Measurements from ENCODE around the gene DENND4C. TPM values are rescaled to one million over a fixed set of nuclear protein-coding genes. Genes with fewer than 3 reads are reported as not detected.
"Not testable (repeated sequence)": the region's sequence is repeated elsewhere in the genome, so short reads cannot be mapped to it uniquely, and the experiment has no call there.

DENND4C gene
- total RNA-seq, 2 donors from 2014 or later = 35.3 to 45.3 TPM

GRCh38 chr9:19385786-19386501 is 155.5 kb downstream of the DENND4C start:
- intact Hi-C loops (cut with DNase I) = no loop called here
- DNase-seq = no peak
- no peak for ATAC-seq

DNA sequence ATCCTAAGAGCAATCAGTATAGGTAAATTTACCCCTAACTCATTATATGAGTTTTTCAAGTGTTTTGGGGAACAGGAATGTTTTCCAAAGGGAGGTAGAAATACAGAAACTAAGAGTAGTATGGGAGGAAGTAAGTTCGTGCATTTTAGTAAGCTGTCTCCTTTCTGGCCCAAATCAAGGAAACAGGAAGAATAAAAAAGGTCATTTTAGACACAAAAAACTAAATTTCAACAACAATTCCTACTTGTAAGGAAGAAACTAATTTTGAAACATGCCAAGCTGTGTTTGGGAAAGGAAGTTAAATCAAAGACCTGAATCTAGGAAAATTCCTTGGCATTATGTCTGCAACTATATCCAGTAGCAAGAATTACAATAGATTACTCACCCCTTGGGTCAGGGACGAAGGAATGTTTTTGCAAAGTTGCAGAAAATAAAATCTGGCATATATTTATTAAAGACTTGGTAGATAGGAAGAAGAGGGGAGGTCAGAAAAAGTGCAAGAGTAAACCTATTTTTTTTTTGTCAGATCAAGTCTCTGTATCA is 156.1 kb downstream of the DENND4C start:
- intact Hi-C loops (cut with DNase I) = no loop called here
- DNase-seq (no peak), ATAC-seq (no peak)

- no peak for DNase-seq
- intact Hi-C loops (cut with DNase I) = no loop called here
- no peak for ATAC-seq
Measured at GRCh38 chr9:19387317-19387716, 156.8 kb downstream of the DENND4C start.

- intact Hi-C loops (cut with DNase I); DNase-seq; ATAC-seq: not testable (repeated sequence)
Measured at GRCh38 chr9:19389539-19389938, 159.0 kb downstream of the DENND4C start.

- ATAC-seq (no peak), DNase-seq (no peak)
- intact Hi-C loops (cut with DNase I) = no loop called here
Measured at GRCh38 chr9:19397845-19398244, 167.4 kb downstream of the DENND4C start.

DNA sequence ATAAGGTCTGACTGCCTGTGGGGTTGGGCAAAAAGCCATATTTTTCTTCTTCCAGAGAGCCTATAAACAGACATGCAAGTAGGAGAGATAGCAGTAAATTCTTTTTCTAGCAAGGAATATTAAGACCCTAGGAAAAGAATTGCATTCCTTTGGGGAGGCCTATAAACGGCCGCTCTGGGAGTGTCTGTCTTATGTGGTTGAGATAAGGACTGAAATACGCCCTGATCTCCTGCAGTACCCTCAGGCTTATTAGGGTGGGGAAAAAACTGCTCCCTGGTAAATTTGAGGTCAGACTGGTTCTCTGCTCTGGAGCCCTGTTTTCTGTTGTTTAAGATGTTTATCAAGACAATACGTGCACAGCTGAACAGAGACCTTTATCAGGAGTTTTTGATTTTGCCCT is 172.7 kb downstream of the DENND4C start:
- ATAC-seq; intact Hi-C loops (cut with DNase I); DNase-seq: not testable (repeated sequence)

- DNase-seq = no peak
- no peak for ATAC-seq
- intact Hi-C loops (cut with DNase I) = no loop called here
Measured at GRCh38 chr9:19404283-19405075, 174.0 kb downstream of the DENND4C start.

DNA sequence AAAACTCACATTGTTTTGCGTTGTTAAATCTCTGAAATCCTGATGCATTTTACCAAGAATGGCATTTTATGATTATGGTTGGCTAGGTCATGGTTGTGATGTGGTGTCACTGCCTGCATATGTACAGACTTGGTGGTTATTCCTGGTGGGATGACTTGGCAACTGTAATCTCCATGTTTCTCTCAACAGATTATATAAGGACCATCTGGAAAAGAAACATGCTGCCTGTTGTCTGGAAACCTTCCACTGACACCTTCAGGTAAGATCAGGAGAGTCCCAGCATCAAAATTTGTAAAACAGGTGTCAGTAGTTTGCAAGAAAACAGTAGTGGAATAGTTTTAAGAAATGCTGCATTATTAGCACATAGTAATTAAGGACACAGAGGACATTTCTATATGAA is 175.3 kb downstream of the DENND4C start:
- intact Hi-C loops (cut with DNase I) = no loop called here
- ATAC-seq = no peak
- DNase-seq = no peak

DNA sequence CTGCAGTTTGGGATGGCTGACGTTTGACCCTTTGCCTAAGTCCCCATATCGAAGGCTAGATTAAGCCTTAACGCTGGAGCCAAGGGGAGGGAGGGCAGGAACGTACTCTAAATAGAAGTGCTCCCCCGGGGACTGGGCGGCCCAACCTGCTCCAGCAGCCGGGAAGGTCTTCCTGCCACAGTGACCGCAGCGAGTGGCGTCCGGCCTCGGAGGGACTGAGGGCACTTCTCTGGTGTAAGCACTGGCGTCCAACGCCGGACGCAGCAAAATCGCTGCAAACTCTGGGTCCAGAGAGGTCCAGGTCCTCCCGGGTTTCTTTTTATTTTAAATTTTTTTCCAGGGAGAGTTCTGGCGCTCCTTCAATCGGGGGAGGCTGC is 177.8 kb downstream of the DENND4C start:
- ATAC-seq (peak; percentile 44 to 57), DNase-seq (peak; percentile 76)
- intact Hi-C loops (cut with DNase I) = no loop called here

DNA sequence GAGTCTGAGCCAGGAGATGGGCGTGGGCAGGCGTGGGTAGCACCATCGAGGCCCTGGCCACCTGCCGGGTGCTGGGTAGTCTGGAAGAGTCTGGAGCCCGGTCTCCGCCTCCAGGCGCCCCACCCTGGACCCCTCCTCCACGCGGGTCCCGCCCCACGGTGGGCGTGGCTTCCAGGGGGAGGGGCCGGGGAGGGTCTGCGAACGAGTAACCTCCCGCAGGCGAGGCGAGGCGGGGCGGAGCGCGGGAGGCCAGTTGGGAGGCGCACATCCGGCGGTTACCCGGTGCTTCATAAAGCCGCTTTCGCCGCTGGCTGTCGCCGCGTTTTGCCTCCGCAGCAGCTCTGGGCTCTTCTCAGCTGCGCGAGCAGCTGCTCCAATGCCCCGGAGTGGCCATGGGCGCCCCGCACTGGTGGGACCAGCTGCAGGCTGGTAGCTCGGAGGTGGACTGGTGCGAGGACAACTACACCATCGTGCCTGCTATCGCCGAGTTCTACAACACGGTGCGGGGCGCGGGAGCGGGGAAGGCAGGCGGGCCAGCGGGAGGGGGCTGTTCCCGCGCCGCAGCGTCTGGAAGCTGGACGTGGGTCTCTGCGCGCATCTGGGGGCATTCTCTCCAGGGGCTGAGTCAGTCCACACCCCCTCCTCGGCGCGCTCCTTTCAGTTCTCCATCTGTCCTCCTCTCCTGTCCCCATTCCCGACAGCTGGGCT is 178.4 kb downstream of the DENND4C start, which contains the start of gene ACER2:
Gene ACER2, plus strand, starts transcription at position 317 of the 708 bp plus-strand sequence. Its CDS starts 76 bp downstream, at position 393.
- ATAC-seq (peak; percentile 98 to 99), DNase-seq (peak; percentile 95)
- intact Hi-C loops (cut with DNase I) = no loop called here

DNA sequence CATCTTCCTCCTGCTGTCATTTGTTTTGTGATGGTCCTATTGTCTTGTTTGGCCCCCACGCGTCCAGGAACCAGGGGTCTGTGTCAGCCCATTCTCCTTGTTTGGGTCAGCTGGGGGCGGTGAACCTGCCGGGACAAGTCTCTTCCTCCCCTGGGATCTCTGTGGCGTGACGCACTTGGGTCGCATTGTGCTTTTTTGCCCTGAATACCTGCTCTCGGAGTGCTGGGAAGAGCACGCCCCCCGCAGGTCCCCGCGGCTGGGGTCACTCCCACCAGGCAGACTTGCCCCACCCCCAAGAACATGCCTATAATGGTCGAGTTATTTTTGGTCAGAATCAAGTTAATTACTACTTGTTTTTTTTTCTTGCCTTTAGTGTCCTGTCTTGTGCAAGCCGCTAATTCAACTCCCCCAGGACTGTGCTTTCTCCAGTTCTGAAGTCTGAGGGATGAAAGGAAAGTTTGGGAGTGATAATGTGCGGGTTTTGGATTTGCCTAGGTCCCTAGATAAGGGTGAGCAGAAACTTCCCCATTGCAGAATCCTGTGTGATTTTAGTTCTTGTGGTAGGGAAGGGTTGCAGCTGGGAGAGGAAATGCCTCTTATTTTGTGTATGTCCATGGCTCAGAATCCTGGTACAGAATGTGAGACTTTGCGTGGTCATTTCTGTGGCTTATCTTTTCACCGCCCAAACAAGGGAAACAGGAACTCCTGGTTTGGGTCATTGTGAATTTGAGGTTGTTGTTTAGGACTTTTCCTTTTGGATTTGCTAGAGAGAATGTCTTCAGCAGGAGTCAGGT is 179.1 kb downstream of the DENND4C start:
- DNase-seq (peak; percentile 56), ATAC-seq (peak; percentile 24 to 25)
- intact Hi-C loops (cut with DNase I) = no loop called here

- ATAC-seq (no peak), DNase-seq (no peak)
- intact Hi-C loops (cut with DNase I) = no loop called here
Measured at GRCh38 chr9:19410195-19410503, 179.7 kb downstream of the DENND4C start.

DNA sequence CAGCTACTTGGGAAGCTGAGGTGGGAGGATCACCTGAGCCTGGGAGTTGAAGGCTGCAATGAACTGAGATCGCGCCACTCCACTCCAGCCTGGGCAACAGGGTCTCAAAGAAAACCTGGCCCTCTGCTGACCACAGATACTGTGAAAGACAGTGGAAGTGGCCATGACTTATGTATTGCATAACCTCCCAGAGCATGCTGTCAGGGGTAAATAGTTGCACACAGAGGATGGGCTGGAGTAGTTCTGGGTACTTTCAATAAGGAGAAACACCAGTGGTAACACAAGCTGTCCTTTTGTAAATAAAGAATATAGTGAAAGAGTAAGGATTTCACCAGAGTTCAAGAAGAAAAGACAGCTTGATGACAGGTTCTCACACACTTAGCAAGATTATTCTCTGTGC is 180.1 kb downstream of the DENND4C start:
- intact Hi-C loops (cut with DNase I) = no loop called here
- ATAC-seq = no peak

GRCh38 chr9:19411316-19411715 is 180.8 kb downstream of the DENND4C start:
- ATAC-seq = no peak
- intact Hi-C loops (cut with DNase I) = no loop called here
- DNase-seq = no peak

More for the DNA sequence above, 180.1 kb downstream of the DENND4C start:
- DNase-seq = no peak

- DNase-seq; ATAC-seq; intact Hi-C loops (cut with DNase I): not testable (repeated sequence)
Measured at GRCh38 chr9:19413456-19413855, 183.0 kb downstream of the DENND4C start.

- intact Hi-C loops (cut with DNase I) = no loop called here
- ATAC-seq = no peak
- no peak for DNase-seq
Measured at GRCh38 chr9:19416143-19416542, 185.7 kb downstream of the DENND4C start.

DNA sequence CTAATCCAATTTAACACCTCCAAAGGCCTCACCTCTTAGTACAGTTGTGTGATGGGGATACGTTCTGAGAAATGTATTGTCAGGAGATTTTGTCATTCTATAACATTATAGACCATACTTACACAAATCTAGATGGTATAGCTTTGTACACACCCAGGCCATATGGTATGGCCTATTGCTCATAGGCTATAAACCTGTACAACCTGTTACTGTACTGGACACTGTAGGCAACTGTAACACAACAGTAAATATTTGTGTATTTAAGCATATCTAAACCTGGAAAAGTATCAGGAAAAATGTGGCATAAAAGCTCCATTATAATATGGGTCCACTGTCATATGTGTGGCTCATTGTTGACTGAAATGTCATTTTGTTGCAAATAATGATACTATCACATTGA is 190.4 kb downstream of the DENND4C start:
- ATAC-seq (no peak), DNase-seq (no peak)
- intact Hi-C loops (cut with DNase I) = no loop called here
